PC-9 (cell line): Measurements from ENCODE around the gene SDHB. TPM values are rescaled to one million over a fixed set of nuclear protein-coding genes. Genes with fewer than 3 reads are reported as not detected.

Experiments used
- BruUV-seq: library from RNA; stranded (reverse); fragments of 400-500 nt; replicated peaks from 2 replicates; lab custom pipeline; 2021; lab: Mats Ljungman, UMichigan
- CTCF ChIA-PET: fragments of 300-600 bp; sonication (Branson Sonifier 250); formaldehyde crosslinking; loops from one replicate; lab custom pipeline; 2022; ENCODE audit warnings: antibody characterized with exemption; lab: Charles Lee
- POLR2A ChIA-PET: fragments of 300-600 bp; sonication (Branson Sonifier 250); formaldehyde crosslinking; loops from one replicate; lab custom pipeline; 2022; ENCODE audit warnings: antibody characterized with exemption; ENCODE audit not compliant: unreplicated experiment; lab: Charles Lee
- DNase-seq, 2 experiments: peaks; one replicate each; pipeline versions ENCODE4 v3.0.0 to v3.0.0-alpha.2; 2015 to 2022; ENCODE audit warnings: mixed read lengths in 1 of 2
- H2AFZ ChIP-seq: fragments of 200-600 bp; sonication (generic); 2 replicates; pipeline ENCODE4 v1.8.1; 2017; ENCODE audit warnings: antibody characterized with exemption
- H3F3A ChIP-seq: fragments of 200-600 bp; sonication (generic); 2 replicates; pipeline ENCODE4 v1.8.1; 2017; ENCODE audit warnings: antibody characterized with exemption, mild to moderate bottlenecking, low read depth; ENCODE audit not compliant: insufficient read depth
- H3K27ac ChIP-seq: fragments of 200-600 bp; sonication (generic); 2 replicates; pipeline ENCODE4 v1.6.1; 2016; ENCODE audit warnings: mixed run types
- H3K27me3 ChIP-seq: fragments of 200-600 bp; sonication (generic); 2 replicates; pipeline ENCODE4 v1.6.1; 2016; ENCODE audit warnings: low read depth, mixed run types; ENCODE audit not compliant: insufficient read depth
- H3K36me3 ChIP-seq: fragments of 200-600 bp; sonication (generic); 2 replicates; pipeline ENCODE4 v1.6.1; 2016; ENCODE audit warnings: low read depth, mixed run types
- H3K4me1 ChIP-seq: fragments of 200-600 bp; sonication (generic); replicated peaks from 2 replicates; pipeline ENCODE4 v1.6.1; 2016; ENCODE audit warnings: mixed run types; ENCODE audit not compliant: insufficient read depth
- H3K4me2 ChIP-seq: fragments of 200-600 bp; sonication (generic); 2 replicates; pipeline ENCODE4 v1.6.1; 2017; ENCODE audit warnings: mixed run types
- H3K4me3 ChIP-seq: fragments of 200-600 bp; sonication (generic); 2 replicates; pipeline ENCODE4 v1.6.1; 2016; ENCODE audit warnings: mixed run types
- H3K79me2 ChIP-seq: fragments of 200-600 bp; sonication (generic); 2 replicates; pipeline ENCODE4 v1.6.1; 2017; ENCODE audit warnings: low read depth, mixed run types
- H3K9me2 ChIP-seq: fragments of 200-600 bp; sonication (generic); 2 replicates; pipeline ENCODE4 v1.8.1; 2017; ENCODE audit warnings: mild to moderate bottlenecking; ENCODE audit not compliant: insufficient read depth
- H3K9me3 ChIP-seq: fragments of 200-600 bp; sonication (generic); 2 replicates; pipeline ENCODE4 v1.8.1; 2016; ENCODE audit warnings: low read depth; ENCODE audit not compliant: insufficient read depth
- H4K20me1 ChIP-seq: fragments of 200-600 bp; sonication (generic); 2 replicates; pipeline ENCODE4 v1.8.1; 2017; ENCODE audit not compliant: insufficient read depth
- EZH2 ChIP-seq: fragments of 200-600 bp; sonication (generic); IDR thresholded peaks from 2 replicates; pipeline ENCODE4 v1.8.0; 2017; ENCODE audit warnings: antibody characterized with exemption, low read depth
- intact Hi-C: fragments of 100-400 bp; cut with micrococcal nuclease; formaldehyde crosslinking; loops from one replicate; pipeline ENCODE4 v1.10.0; 2022; ENCODE audit not compliant: unreplicated experiment
- total RNA-seq: library from RNA; stranded (reverse); gene quantifications from 2 replicates; pipeline ENCODE4 v1.2.3, GENCODE V29; 2021
- TF ChIP-seq, protein P1 (sequence below): fragments of 200-600 bp; sonication (generic); conservative IDR thresholded peaks from 2 replicates; pipeline ENCODE4 v1.6.1; 2017; ENCODE audit warnings: mixed run types, antibody characterized with exemption, mild to moderate bottlenecking, moderate library complexity

SDHB gene
- total RNA-seq, 1 experiment from 2014 or later = 101 TPM

DNA sequence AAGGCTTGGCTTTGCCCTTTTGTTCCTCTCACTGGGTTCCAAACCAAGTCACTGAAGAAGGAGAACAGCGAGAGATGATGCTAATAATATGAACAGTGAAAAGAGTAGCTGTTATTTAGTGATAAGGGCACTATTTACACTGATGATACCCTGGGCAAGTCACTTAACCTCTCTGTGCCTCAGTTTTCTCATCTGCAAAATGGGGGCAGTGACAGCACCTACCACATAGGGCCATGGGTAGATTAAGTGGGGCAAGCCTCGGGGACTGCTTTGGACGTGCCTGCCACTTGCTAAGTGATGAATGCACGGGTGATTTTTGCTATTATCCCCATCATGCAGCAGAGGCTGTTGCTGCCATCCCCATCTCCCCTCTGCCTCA, 51.3 kb downstream of the SDHB start:
- no peaks in the 10 kb centered on the region for H3K36me3 ChIP-seq

DNA sequence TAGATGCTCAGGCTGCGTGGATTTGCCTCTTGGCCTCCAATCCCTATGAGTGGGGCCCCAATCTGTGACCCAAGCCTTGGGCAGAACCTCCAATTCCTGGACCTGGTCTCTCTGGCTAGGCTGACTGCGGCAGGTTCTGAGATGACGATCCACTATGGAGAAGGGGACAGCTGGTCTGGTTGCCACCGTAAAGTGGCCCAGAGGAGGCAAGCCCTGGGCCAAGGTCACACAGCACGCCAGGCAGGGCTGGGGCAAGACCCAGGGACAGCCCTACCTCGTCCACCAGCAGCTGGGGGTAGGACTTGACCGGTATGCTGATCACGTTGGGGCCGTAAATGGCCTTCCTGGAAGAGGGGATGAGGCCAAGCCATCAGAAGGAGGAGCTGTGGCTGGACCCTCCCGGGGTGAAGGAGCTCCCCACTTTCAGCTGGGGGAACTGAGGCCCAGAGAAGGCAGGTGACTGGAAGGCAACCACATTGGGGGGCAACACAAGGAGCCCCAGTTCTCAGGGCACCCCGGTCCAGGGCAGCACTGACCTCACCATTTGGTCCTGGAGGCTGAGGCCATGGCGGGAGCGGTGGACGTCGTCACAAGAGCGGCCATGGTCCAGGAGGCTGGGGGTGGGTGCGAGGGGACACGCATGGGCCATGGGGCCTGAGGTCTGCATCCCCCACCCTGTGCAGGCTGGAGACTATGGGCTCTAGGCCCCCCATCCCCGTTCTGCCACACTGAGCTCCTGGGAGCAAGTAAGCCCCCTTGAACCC, 51.9 kb downstream of the SDHB start:
- Histone ChIP-seq H3K4me1 (0 out of 2 replicates have a peak, but pooled peaks cover 4% of the 10 kb centered on the region), H3K9me2 (no peaks in the 10 kb centered on the region), H4K20me1 (no peaks in the 10 kb centered on the region), H3K4me3 (no peak overlapping the region), H3K9me3 (no peaks in the 10 kb centered on the region), H3K36me3 (no peaks in the 10 kb centered on the region), H3K4me2 (no peak overlapping the region), H3K27me3 (no peaks in the 10 kb centered on the region), H2AFZ (no peak overlapping the region), H3K79me2 (no peaks in the 10 kb centered on the region), H3K27ac (no peak overlapping the region), H3F3A (peaks cover 16% of the 10 kb centered on the region)
- POLR2A ChIA-PET = no interaction called here
- CTCF ChIA-PET = no interaction called here
- DNase-seq = no peak
- intact Hi-C loops = no loop called here
- no peak for TF ChIP-seq EZH2
- TF ChIP-seq, protein P1, sequence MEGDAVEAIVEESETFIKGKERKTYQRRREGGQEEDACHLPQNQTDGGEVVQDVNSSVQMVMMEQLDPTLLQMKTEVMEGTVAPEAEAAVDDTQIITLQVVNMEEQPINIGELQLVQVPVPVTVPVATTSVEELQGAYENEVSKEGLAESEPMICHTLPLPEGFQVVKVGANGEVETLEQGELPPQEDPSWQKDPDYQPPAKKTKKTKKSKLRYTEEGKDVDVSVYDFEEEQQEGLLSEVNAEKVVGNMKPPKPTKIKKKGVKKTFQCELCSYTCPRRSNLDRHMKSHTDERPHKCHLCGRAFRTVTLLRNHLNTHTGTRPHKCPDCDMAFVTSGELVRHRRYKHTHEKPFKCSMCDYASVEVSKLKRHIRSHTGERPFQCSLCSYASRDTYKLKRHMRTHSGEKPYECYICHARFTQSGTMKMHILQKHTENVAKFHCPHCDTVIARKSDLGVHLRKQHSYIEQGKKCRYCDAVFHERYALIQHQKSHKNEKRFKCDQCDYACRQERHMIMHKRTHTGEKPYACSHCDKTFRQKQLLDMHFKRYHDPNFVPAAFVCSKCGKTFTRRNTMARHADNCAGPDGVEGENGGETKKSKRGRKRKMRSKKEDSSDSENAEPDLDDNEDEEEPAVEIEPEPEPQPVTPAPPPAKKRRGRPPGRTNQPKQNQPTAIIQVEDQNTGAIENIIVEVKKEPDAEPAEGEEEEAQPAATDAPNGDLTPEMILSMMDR = no peak
- no TSS peak for BruUV-seq

More for the DNA sequence above, 51.3 kb downstream of the SDHB start:
- H3K4me1 ChIP-seq = 0 out of 2 replicates have a peak, but pooled peaks cover 4% of the 10 kb centered on the region
- TF ChIP-seq, protein P1 = no peak
- no peak for TF ChIP-seq EZH2
- intact Hi-C loops = no loop called here
- ChIA-PET CTCF (no interaction called here), POLR2A (no interaction called here)
- no peak overlapping the region for H3K4me2 ChIP-seq
- H3K4me3 ChIP-seq = no peak overlapping the region
- no peak overlapping the region for H3K27ac ChIP-seq
- H3F3A ChIP-seq = peaks cover 16% of the 10 kb centered on the region
- no peaks in the 10 kb centered on the region for H3K9me2 ChIP-seq
- H3K79me2 ChIP-seq = no peaks in the 10 kb centered on the region
- H2AFZ ChIP-seq = no peak overlapping the region
- no peaks in the 10 kb centered on the region for H3K9me3 ChIP-seq
- no peaks in the 10 kb centered on the region for H4K20me1 ChIP-seq
- DNase-seq = no peak
- BruUV-seq = no TSS peak
- no peaks in the 10 kb centered on the region for H3K27me3 ChIP-seq

DNA sequence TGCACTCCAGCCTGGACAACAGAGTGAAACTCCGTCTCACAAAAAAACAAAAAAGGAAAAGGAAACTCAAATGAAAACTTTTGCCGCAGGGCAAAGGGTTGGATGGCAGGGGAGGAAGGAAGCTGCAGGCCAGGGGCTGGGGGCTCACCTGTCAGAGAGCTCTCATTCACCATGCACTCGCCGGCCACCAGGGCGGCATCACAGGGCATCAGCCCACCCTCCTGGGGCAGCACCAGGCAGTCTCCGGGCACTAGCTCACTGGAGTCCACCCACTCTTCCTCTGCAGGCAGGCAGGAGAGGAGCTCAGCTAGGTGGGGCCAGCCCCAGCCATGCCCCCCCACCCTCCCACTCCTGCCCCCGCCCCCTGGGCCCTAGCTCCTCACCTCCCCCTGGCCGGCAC, 54.0 kb downstream of the SDHB start:
- Histone ChIP-seq H3K36me3 (no peaks in the 10 kb centered on the region), H3K4me3 (no peak overlapping the region), H3F3A (peaks cover 16% of the 10 kb centered on the region), H2AFZ (no peak overlapping the region), H3K4me2 (no peak overlapping the region), H4K20me1 (no peaks in the 10 kb centered on the region), H3K9me2 (no peaks in the 10 kb centered on the region), H3K79me2 (no peaks in the 10 kb centered on the region), H3K4me1 (0 out of 2 replicates have a peak, but pooled peaks cover 4% of the 10 kb centered on the region), H3K27ac (no peak overlapping the region), H3K9me3 (no peaks in the 10 kb centered on the region), H3K27me3 (no peaks in the 10 kb centered on the region)
- POLR2A ChIA-PET = no interaction called here
- no peak for DNase-seq
- CTCF ChIA-PET = interaction anchor here (1.1 kb wide), 1 partner anchor 283 kb away, joined by 3 read pairs; no protein-coding TSS in a partner anchor
- intact Hi-C loops = no loop called here
- BruUV-seq = no TSS peak
- no peak for TF ChIP-seq EZH2
- TF ChIP-seq, protein P1 = no peak
